ENCODE data around the gene TAB3.

DNA sequence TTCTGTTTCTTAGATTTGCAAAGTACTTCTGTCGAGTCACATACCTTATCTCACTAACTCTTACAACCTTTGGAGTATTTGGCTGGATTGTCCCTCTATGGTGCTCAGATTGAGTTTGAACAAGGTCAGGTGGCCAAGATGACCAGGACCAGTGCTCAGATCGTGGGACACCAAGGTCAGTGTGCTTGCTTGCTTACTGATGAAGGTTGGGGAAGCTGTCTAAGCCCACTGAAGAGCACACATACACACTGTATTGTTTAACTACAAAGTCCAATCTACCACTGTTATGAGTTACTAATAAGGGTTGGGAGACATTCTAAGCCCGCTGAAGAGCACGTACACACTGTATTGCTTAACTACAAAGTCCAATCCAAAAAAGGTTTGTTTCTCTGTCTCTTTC is 53.7 kb downstream of the TAB3 start:
- TF ChIP-seq, protein P1, sequence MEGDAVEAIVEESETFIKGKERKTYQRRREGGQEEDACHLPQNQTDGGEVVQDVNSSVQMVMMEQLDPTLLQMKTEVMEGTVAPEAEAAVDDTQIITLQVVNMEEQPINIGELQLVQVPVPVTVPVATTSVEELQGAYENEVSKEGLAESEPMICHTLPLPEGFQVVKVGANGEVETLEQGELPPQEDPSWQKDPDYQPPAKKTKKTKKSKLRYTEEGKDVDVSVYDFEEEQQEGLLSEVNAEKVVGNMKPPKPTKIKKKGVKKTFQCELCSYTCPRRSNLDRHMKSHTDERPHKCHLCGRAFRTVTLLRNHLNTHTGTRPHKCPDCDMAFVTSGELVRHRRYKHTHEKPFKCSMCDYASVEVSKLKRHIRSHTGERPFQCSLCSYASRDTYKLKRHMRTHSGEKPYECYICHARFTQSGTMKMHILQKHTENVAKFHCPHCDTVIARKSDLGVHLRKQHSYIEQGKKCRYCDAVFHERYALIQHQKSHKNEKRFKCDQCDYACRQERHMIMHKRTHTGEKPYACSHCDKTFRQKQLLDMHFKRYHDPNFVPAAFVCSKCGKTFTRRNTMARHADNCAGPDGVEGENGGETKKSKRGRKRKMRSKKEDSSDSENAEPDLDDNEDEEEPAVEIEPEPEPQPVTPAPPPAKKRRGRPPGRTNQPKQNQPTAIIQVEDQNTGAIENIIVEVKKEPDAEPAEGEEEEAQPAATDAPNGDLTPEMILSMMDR (tag by site-specific recombination; IDR thresholded peaks at IDR 0.05): no peak
- TF ChIP-seq, protein P2, sequence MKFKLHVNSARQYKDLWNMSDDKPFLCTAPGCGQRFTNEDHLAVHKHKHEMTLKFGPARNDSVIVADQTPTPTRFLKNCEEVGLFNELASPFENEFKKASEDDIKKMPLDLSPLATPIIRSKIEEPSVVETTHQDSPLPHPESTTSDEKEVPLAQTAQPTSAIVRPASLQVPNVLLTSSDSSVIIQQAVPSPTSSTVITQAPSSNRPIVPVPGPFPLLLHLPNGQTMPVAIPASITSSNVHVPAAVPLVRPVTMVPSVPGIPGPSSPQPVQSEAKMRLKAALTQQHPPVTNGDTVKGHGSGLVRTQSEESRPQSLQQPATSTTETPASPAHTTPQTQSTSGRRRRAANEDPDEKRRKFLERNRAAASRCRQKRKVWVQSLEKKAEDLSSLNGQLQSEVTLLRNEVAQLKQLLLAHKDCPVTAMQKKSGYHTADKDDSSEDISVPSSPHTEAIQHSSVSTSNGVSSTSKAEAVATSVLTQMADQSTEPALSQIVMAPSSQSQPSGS (tag by site-specific recombination; IDR thresholded peaks at IDR 0.05; ENCODE audit: low read depth): no peak
- no peak for TF ChIP-seq ZIC2 (tag by site-specific recombination; IDR thresholded peaks at IDR 0.05)
- TF ChIP-seq BCL11A (tag by site-specific recombination; IDR thresholded peaks at IDR 0.05; ENCODE audit: low read depth): no peak
- no peak for TF ChIP-seq ZNF76 (tag by site-specific recombination; IDR thresholded peaks at IDR 0.05; ENCODE audit: borderline replicate concordance, low read depth)
- no peak for TF ChIP-seq ZBTB17 (tag by site-specific recombination; IDR thresholded peaks at IDR 0.05)
- TF ChIP-seq HOXA7 (CRISPR knock-in tag; IDR thresholded peaks at IDR 0.05; ENCODE audit: borderline replicate concordance): no peak
- TF ChIP-seq, protein P3, sequence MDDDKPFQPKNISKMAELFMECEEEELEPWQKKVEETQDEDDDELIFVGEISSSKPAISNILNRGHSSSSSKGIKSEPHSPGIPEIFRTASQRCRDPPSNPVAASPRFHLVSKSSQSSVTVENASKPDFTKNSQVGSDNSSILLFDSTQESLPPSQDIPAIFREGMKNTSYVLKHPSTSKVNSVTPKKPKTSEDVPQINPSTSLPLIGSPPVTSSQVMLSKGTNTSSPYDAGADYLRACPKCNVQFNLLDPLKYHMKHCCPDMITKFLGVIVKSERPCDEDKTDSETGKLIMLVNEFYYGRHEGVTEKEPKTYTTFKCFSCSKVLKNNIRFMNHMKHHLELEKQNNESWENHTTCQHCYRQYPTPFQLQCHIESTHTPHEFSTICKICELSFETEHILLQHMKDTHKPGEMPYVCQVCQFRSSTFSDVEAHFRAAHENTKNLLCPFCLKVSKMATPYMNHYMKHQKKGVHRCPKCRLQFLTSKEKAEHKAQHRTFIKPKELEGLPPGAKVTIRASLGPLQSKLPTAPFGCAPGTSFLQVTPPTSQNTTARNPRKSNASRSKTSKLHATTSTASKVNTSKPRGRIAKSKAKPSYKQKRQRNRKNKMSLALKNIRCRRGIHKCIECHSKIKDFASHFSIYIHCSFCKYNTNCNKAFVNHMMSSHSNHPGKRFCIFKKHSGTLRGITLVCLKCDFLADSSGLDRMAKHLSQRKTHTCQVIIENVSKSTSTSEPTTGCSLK (tag by site-specific recombination; IDR thresholded peaks at IDR 0.05): no peak
- TF ChIP-seq, protein P4, sequence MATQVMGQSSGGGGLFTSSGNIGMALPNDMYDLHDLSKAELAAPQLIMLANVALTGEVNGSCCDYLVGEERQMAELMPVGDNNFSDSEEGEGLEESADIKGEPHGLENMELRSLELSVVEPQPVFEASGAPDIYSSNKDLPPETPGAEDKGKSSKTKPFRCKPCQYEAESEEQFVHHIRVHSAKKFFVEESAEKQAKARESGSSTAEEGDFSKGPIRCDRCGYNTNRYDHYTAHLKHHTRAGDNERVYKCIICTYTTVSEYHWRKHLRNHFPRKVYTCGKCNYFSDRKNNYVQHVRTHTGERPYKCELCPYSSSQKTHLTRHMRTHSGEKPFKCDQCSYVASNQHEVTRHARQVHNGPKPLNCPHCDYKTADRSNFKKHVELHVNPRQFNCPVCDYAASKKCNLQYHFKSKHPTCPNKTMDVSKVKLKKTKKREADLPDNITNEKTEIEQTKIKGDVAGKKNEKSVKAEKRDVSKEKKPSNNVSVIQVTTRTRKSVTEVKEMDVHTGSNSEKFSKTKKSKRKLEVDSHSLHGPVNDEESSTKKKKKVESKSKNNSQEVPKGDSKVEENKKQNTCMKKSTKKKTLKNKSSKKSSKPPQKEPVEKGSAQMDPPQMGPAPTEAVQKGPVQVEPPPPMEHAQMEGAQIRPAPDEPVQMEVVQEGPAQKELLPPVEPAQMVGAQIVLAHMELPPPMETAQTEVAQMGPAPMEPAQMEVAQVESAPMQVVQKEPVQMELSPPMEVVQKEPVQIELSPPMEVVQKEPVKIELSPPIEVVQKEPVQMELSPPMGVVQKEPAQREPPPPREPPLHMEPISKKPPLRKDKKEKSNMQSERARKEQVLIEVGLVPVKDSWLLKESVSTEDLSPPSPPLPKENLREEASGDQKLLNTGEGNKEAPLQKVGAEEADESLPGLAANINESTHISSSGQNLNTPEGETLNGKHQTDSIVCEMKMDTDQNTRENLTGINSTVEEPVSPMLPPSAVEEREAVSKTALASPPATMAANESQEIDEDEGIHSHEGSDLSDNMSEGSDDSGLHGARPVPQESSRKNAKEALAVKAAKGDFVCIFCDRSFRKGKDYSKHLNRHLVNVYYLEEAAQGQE (tag by site-specific recombination; IDR thresholded peaks at IDR 0.05): no peak
- no peak for TF ChIP-seq ZNF157 (tag by site-specific recombination; IDR thresholded peaks at IDR 0.05)
- no peak for TF ChIP-seq SALL2 (tag by site-specific recombination; IDR thresholded peaks at IDR 0.05; ENCODE audit: borderline replicate concordance)
- TF ChIP-seq ZNF19 (tag by site-specific recombination; IDR thresholded peaks at IDR 0.05; ENCODE audit: low read depth): no peak
- TF ChIP-seq, protein P5, sequence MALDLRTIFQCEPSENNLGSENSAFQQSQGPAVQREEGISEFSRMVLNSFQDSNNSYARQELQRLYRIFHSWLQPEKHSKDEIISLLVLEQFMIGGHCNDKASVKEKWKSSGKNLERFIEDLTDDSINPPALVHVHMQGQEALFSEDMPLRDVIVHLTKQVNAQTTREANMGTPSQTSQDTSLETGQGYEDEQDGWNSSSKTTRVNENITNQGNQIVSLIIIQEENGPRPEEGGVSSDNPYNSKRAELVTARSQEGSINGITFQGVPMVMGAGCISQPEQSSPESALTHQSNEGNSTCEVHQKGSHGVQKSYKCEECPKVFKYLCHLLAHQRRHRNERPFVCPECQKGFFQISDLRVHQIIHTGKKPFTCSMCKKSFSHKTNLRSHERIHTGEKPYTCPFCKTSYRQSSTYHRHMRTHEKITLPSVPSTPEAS (tag by site-specific recombination; IDR thresholded peaks at IDR 0.05): no peak
- no peak for TF ChIP-seq ZNF23 (tag by site-specific recombination; IDR thresholded peaks at IDR 0.05; ENCODE audit: borderline replicate concordance)

Data from HEK293 (cell line).